ENCODE measurements around the gene ZNF423.

The ZNF423 gene

DNA sequence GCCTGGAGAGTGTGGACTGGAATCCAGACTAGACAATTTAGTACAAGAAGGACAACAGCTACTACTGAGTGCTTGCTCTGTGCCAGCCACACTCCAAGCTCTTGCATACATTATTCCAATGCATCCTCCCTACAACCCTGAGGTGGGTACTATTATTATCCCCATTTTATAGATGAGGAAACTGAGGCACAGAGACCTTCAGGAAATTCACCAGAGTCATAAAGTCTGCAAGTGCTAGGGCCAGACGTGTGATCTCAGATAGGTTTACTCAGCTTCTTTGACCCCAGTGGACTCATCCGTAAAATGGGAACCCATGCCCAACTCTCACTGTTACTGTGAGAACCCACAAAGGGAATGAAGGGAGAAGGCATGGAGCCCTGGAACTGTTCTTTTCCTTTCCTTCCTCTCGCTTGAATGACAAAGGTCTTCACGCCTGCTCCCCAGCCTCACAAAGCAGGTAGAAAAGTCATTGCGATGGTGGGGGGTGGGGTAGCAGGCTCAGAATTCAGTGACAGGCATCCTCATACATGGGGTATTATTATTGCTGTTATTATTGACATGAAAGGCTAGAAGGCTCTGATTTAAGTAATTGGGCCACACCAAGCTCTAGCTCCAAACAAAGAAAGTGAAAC, 160.0 kb downstream of the ZNF423 start:
- H3K4me1 ChIP-seq: peaks cover 4% of the 10 kb centered on the region
- H3K4me2 ChIP-seq (ENCODE audit: low read length): no peak overlapping the region
- H3K27me3 ChIP-seq (ENCODE audit: control insufficient read depth, insufficient read depth, low read length): no peaks in the 10 kb centered on the region
- no peak overlapping the region for H3K4me3 ChIP-seq (ENCODE audit: low read depth, low read length)
- H3K9me3 ChIP-seq (ENCODE audit: control insufficient read depth, low read length): no peaks in the 10 kb centered on the region
- H2AFZ ChIP-seq: no peak overlapping the region
- H3K79me2 ChIP-seq: no peaks in the 10 kb centered on the region
- TF ChIP-seq, protein P1, sequence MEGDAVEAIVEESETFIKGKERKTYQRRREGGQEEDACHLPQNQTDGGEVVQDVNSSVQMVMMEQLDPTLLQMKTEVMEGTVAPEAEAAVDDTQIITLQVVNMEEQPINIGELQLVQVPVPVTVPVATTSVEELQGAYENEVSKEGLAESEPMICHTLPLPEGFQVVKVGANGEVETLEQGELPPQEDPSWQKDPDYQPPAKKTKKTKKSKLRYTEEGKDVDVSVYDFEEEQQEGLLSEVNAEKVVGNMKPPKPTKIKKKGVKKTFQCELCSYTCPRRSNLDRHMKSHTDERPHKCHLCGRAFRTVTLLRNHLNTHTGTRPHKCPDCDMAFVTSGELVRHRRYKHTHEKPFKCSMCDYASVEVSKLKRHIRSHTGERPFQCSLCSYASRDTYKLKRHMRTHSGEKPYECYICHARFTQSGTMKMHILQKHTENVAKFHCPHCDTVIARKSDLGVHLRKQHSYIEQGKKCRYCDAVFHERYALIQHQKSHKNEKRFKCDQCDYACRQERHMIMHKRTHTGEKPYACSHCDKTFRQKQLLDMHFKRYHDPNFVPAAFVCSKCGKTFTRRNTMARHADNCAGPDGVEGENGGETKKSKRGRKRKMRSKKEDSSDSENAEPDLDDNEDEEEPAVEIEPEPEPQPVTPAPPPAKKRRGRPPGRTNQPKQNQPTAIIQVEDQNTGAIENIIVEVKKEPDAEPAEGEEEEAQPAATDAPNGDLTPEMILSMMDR (IDR thresholded peaks at IDR 0.05): no peak
- H3K36me3 ChIP-seq (ENCODE audit: control insufficient read depth, insufficient read depth, low read length): no peaks in the 10 kb centered on the region
- H3K27ac ChIP-seq: no peak overlapping the region
- no peak overlapping the region for H3K9ac ChIP-seq

- H3K4me1 ChIP-seq: no peaks in the 10 kb centered on the region
- H3K27ac ChIP-seq: no peak overlapping the region
- H2AFZ ChIP-seq: no peak overlapping the region
- H3K4me2 ChIP-seq (ENCODE audit: low read length): no peak overlapping the region
- no peaks in the 10 kb centered on the region for H3K79me2 ChIP-seq
- no peaks in the 10 kb centered on the region for H3K9me3 ChIP-seq (ENCODE audit: control insufficient read depth, low read length)
- no peaks in the 10 kb centered on the region for H3K36me3 ChIP-seq (ENCODE audit: control insufficient read depth, insufficient read depth, low read length)
- no peak overlapping the region for H3K9ac ChIP-seq
- no peak overlapping the region for H3K4me3 ChIP-seq (ENCODE audit: low read depth, low read length)
- no peaks in the 10 kb centered on the region for H3K27me3 ChIP-seq (ENCODE audit: control insufficient read depth, insufficient read depth, low read length)
- TF ChIP-seq, protein P1 (IDR thresholded peaks at IDR 0.05): no peak
Observed at GRCh38 chr16:49693445-49693844, 162.5 kb downstream of the ZNF423 start.

GRCh38 chr16:49690778-49691177, 165.1 kb downstream of the ZNF423 start:
- Histone ChIP-seq H3K4me1 (no peaks in the 10 kb centered on the region), H3K36me3 (ENCODE audit: control insufficient read depth, insufficient read depth, low read length) (no peaks in the 10 kb centered on the region), H3K4me2 (ENCODE audit: low read length) (no peak overlapping the region), H3K4me3 (ENCODE audit: low read depth, low read length) (no peak overlapping the region), H3K79me2 (no peaks in the 10 kb centered on the region), H2AFZ (no peak overlapping the region), H3K27ac (no peak overlapping the region), H3K27me3 (ENCODE audit: control insufficient read depth, insufficient read depth, low read length) (no peaks in the 10 kb centered on the region), H3K9ac (no peak overlapping the region), H3K9me3 (ENCODE audit: control insufficient read depth, low read length) (no peaks in the 10 kb centered on the region)
- TF ChIP-seq, protein P1 (IDR thresholded peaks at IDR 0.05): no peak

- Histone ChIP-seq H3K9ac (no peak overlapping the region), H2AFZ (no peak overlapping the region), H3K79me2 (no peaks in the 10 kb centered on the region), H3K4me3 (ENCODE audit: low read depth, low read length) (no peak overlapping the region), H3K27ac (no peak overlapping the region), H3K27me3 (ENCODE audit: control insufficient read depth, insufficient read depth, low read length) (no peaks in the 10 kb centered on the region), H3K4me2 (ENCODE audit: low read length) (no peak overlapping the region), H3K36me3 (ENCODE audit: control insufficient read depth, insufficient read depth, low read length) (no peaks in the 10 kb centered on the region), H3K9me3 (ENCODE audit: control insufficient read depth, low read length) (no peaks in the 10 kb centered on the region), H3K4me1 (no peaks in the 10 kb centered on the region)
- TF ChIP-seq, protein P1 (IDR thresholded peaks at IDR 0.05): no peak
Observed at GRCh38 chr16:49688036-49688697, 167.7 kb downstream of the ZNF423 start.
